ENCODE results near the gene FKBP1A. TPM values are rescaled to one million over a fixed set of nuclear protein-coding genes. Genes with fewer than 3 reads are reported as not detected.

Gene FKBP1A
- total RNA-seq, 2 experiments from 2014 or later = 259 to 282 TPM

DNA sequence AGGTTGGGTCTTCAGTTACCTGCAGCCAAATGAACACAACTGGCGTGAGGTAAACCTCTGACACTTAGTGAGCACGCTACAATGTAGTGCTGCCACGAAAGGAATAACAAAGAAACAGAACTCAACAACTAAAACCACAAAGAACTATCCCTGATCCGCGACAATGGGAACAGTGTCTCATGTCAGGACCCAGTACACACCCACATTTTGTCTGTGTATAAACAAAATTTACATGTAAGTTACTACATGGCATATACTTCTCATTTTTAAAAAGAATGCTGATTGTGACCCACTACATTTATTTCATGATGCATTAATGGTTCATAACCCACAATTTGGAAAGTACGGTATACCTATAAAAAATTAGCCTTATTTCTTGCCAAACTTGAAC lies 14.1 kb downstream of the FKBP1A start:
- H3K4me1 Mint-ChIP-seq (ENCODE audit: low read depth) = peaks cover 91% of the 10 kb centered on the region
- ChIA-PET CTCF (interaction anchor here (1.2 to 1.6 kb wide), 2 partner anchors 12 to 66 kb away, joined by 5 read pairs; no protein-coding TSS in a partner anchor), POLR2A (interaction anchor here (1.0 to 3.7 kb wide), 3 partner anchors 8 to 53 kb away, joined by 4 to 11 read pairs (median 5); partner anchors contain the start of gene FKBP1A)
- intact Hi-C loops (cut with micrococcal nuclease) = loop anchor here (5.0 kb wide), 1 partner anchor 51 kb away; the partner anchor contains the start of gene SDCBP2
- no peaks in the 10 kb centered on the region for H3K9me3 Mint-ChIP-seq
- no peaks in the 10 kb centered on the region for H3K27me3 Mint-ChIP-seq
- TF ChIP-seq, protein P1, sequence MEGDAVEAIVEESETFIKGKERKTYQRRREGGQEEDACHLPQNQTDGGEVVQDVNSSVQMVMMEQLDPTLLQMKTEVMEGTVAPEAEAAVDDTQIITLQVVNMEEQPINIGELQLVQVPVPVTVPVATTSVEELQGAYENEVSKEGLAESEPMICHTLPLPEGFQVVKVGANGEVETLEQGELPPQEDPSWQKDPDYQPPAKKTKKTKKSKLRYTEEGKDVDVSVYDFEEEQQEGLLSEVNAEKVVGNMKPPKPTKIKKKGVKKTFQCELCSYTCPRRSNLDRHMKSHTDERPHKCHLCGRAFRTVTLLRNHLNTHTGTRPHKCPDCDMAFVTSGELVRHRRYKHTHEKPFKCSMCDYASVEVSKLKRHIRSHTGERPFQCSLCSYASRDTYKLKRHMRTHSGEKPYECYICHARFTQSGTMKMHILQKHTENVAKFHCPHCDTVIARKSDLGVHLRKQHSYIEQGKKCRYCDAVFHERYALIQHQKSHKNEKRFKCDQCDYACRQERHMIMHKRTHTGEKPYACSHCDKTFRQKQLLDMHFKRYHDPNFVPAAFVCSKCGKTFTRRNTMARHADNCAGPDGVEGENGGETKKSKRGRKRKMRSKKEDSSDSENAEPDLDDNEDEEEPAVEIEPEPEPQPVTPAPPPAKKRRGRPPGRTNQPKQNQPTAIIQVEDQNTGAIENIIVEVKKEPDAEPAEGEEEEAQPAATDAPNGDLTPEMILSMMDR (IDR thresholded peaks at IDR 0.05) = no peak
- peaks cover 45% of the 10 kb centered on the region for H3K36me3 Mint-ChIP-seq (ENCODE audit: low read depth)
- no peak overlapping the region for H3K4me3 Mint-ChIP-seq
- peak overlapping the region; percentile 28 for H3K27ac Mint-ChIP-seq
- DNase-seq = no peak
- no peak for ATAC-seq

DNA sequence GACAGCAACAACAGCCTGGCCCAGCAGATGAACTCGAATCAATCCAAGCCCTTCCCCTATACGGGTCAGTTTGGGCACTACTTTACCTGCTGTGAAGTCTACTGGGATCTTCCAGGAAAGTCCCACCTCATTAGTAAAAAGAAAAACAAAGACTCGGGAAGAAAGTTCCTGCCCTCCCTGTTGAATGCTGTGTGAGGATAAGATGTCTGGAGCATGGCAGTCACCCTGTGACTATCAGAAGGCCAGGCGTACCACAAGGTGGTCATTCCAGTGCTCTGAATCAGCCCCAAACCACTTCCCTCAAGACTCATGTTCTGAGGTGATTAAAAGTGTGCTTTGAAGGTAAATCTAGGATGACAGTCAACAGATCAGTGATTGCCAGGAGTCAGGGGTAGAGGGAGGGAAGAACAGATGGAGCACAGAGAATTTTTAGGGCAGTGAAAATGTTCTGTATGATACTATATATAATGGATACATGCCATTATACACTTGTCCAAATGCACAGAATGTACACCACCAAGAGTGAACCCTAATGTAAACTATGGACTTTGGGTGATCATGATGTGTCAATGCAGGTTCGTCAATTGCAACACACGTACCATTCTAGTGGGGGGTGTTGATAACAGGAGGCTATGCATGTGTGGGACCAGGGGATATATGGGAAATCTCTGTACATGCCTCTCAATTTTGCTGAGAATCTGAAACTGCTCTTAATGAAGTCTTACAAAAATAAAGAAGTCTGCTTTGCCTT lies 14.7 kb downstream of the FKBP1A start:
- intact Hi-C loops (cut with micrococcal nuclease) = loop anchor here (5.0 kb wide), 1 partner anchor 51 kb away; the partner anchor contains the start of gene SDCBP2
- no peak for DNase-seq
- Mint-ChIP-seq H3K36me3 (ENCODE audit: low read depth) (peaks cover 46% of the 10 kb centered on the region), H3K27ac (peak overlapping the region; percentile 81), H3K27me3 (no peaks in the 10 kb centered on the region), H3K4me3 (no peak overlapping the region), H3K9me3 (no peaks in the 10 kb centered on the region), H3K4me1 (ENCODE audit: low read depth) (peaks cover 92% of the 10 kb centered on the region)
- ATAC-seq = peak; percentile 47
- POLR2A ChIA-PET = interaction anchor here (0.9 to 2.4 kb wide), 6 partner anchors 8 to 45 kb away, joined by 3 to 18 read pairs (median 4); partner anchors contain the start of gene FKBP1A
- TF ChIP-seq, protein P1 (IDR thresholded peaks at IDR 0.05) = no peak
- CTCF ChIA-PET = interaction anchor here (1.1 to 1.2 kb wide), 2 partner anchors 11 to 16 kb away, joined by 4 to 5 read pairs; no protein-coding TSS in a partner anchor

DNA sequence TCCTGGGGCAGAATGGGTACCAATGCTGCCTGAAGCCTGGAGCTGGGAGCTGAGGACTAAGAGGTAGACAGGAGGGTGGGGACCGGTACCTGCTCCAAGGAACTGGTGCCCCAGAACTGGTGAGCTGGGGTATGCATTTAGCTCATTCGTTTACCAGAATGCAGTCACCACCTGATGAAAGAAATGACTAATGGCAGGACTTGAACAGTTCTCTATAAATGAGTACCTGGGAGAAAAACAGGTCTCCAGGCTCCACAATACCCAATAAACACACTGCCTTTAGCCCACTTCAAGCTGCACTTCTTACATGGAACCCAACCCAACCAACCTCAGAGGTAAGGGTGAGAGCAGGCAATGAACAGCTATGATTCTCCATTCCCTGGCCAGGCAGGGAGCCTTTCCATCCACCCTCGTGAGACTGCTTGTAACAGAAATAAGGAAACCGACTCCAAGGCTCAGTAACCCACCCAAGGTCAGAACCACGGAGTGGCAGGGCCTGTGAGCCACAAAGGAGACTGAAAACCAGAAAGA lies 15.4 kb downstream of the FKBP1A start:
- ATAC-seq = peak; percentile 75
- Mint-ChIP-seq H3K27me3 (no peaks in the 10 kb centered on the region), H3K4me3 (no peak overlapping the region), H3K27ac (peak overlapping the region; percentile 81), H3K4me1 (ENCODE audit: low read depth) (peaks cover 88% of the 10 kb centered on the region), H3K36me3 (ENCODE audit: low read depth) (peaks cover 42% of the 10 kb centered on the region), H3K9me3 (no peaks in the 10 kb centered on the region)
- TF ChIP-seq, protein P1 (IDR thresholded peaks at IDR 0.05) = no peak
- intact Hi-C loops (cut with micrococcal nuclease) = loop anchor here (5.0 kb wide), 1 partner anchor 50 kb away; the partner anchor contains the start of gene SDCBP2
- ChIA-PET CTCF (interaction anchor here (0.8 to 1.3 kb wide), 4 partner anchors 12 to 62 kb away, joined by 3 to 5 read pairs (median 4); no protein-coding TSS in a partner anchor), POLR2A (interaction anchor here (0.7 to 2.4 kb wide), 10 partner anchors 9 to 69 kb away, joined by 3 to 18 read pairs (median 3); partner anchors contain the start of gene FKBP1A)
- DNase-seq = peak; percentile 35

DNA sequence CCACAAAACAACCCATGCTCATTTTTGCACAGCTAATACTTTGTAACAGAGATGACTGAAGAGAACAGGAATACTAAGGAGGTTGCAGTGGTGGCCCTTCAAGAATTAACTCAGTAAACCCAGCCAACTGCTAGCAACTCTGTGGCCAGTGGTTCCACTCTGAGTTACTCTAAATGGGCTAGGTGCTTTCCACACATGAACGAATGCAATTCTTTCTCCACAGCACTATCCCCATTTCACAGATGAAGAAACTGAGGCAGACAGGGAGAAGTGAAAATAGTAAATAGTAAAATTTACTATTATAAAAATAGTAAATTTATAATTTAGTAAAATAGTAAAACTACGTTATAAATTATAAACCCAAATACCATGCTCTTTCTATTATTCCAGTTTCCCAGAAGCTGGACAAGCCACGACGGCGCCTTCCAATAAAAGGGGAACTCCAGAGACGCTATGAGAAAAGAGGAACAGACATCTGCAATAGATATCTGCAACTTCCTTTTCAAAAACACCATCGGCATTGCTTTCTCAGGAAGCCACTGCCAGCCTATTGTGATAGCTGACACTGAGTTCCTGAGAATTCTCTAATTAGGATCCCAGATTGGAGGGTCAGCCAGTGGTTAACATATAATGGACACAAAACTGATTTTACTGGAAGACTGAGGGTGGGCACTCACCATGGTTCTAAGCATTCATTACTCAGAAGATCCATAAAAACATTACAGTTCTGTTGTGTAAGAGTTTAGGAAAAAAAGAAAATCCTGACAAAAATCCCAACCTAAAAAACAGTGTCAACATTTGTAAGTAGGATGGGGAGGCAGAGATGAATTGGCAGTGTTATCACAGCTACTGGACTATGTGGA lies 16.2 kb downstream of the FKBP1A start:
- ATAC-seq (no peak), DNase-seq (no peak)
- H3K4me1 Mint-ChIP-seq (ENCODE audit: low read depth) = peaks cover 88% of the 10 kb centered on the region
- peak overlapping the region; percentile 81 for H3K27ac Mint-ChIP-seq
- POLR2A ChIA-PET = interaction anchor here (0.7 to 2.4 kb wide), 10 partner anchors 9 to 68 kb away, joined by 3 to 18 read pairs (median 3); partner anchors contain the start of gene FKBP1A
- peaks cover 48% of the 10 kb centered on the region for H3K36me3 Mint-ChIP-seq (ENCODE audit: low read depth)
- intact Hi-C loops (cut with micrococcal nuclease) = loop anchor here (5.0 kb wide), 1 partner anchor 49 kb away; the partner anchor contains the start of gene SDCBP2
- TF ChIP-seq, protein P1 (IDR thresholded peaks at IDR 0.05) = no peak
- H3K27me3 Mint-ChIP-seq = no peaks in the 10 kb centered on the region
- H3K4me3 Mint-ChIP-seq = no peak overlapping the region
- H3K9me3 Mint-ChIP-seq = no peaks in the 10 kb centered on the region
- CTCF ChIA-PET = interaction anchor here (0.8 to 1.3 kb wide), 5 partner anchors 12 to 62 kb away, joined by 3 to 5 read pairs (median 4); no protein-coding TSS in a partner anchor

All from activated CD8-positive, alpha-beta T cell treated with anti-CD3 and anti-CD28 coated beads for 36 hours (primary cell).